HG03060 (cell line): Measurements from ENCODE around the gene PHTF2.
"Not testable (repeated sequence)": the region's sequence is repeated elsewhere in the genome, so short reads cannot be mapped to it uniquely, and the experiment has no call there.

Experiments used
- ATAC-seq: cut with Tn5 transposase; IDR thresholded peaks from one replicate; pipeline ENCODE4 v1.9.1; 2021; ENCODE audit warnings: low read depth, moderate number of reproducible peaks; ENCODE audit not compliant: unreplicated experiment

The PHTF2 gene

DNA sequence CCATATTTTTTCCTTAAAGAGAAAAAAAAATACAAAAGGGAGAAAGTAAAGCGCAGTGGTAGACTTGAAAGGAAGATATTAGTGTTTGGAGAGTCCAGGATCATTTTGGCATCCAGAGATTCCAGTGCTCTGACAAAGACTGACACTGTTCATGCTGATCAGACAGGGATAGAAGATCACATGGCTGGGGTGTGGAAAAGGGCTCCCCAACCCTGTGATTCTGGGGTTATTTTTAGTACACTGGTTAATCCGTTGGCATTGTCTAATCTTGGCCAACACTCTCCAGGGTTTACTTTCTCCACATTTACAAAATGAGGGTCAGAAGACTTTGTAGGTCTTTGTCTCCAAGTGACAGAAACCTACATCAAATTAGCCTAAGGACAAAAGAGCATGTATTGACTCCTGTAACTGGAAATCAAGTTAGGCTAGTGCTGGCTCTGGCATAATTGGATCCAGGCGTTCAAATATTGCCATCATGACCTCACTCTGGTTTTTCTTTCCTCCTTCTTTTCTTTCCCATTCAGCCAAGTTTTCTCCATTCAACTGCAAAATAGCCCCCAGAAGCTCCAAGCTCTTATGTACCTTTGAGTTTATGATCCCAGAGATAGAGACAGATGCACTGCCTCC, 181.6 kb downstream of the PHTF2 start:
- no peak for ATAC-seq

GRCh38 chr7:77982926-77983550, 184.5 kb downstream of the PHTF2 start:
- ATAC-seq: no peak

DNA sequence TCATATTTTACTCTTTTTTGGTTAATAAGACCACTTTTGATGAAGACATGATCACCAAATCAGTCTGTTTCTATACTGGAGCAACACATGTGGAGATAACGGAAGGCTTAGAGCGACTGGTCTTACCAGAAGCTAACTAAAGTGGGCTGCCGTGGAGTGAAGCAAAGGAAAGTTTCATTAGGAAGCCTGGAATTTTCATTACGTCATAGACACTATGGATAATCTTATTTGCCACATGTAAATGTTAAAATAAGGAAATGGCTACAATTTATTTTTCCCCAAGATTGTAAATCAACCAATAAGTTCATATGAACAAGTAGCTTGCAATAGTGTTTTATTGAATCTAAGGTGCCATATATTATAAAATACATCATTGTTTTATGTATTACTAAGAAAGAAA, 185.4 kb downstream of the PHTF2 start:
- ATAC-seq: no peak

DNA sequence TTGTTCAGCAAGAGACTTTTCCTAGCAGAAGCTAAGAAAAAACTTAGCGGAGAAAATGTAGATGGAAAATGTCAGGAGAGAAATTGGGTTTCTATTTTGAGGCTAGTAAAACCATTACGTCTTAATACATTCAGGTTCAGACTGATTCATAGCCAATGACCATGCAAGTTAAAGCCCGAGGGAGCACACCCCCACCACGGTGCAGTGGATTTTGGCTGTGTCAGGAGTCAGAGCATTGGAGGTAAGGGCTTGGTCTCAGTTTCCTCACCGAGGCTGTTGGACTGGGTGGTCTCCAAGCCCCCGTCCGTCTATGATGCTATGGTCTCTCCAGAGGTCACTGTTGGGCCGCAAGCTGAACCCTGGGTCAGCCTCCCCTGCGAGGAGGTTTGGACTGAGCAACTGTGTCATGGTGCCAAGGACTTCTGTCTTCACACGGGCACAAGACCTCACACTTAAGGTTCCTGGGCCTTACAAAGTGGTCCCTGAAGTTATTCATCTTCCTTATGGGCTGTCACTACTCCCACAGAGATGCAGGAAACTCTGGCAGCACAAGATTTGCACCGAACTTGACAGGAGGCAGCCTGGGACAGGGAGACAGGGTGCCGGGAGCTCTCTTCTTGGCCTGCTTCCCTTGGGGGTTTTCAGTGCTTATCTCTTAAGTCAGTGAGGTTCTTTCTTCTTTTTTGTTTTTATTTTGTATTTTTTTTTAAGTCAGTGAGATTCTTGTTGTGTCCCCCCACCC, 186.8 kb downstream of the PHTF2 start:
- no peak for ATAC-seq

DNA sequence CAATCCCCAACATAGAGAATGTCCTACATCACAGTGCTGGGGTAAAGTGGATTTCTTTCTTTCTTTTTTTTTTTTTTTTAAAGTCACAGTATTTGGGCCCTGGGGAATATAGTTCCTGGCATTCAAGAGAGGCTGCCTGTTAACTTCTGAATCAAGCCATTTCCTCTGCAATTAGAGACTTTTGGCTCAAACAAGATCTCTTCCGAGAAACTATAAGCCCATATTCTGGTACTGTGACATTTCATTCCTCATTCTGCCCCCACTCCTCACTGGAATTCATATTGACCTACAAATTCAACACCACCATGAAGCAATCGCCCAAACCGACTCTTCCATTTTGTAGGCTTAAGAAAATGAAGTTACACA, 187.4 kb downstream of the PHTF2 start:
- no peak for ATAC-seq

DNA sequence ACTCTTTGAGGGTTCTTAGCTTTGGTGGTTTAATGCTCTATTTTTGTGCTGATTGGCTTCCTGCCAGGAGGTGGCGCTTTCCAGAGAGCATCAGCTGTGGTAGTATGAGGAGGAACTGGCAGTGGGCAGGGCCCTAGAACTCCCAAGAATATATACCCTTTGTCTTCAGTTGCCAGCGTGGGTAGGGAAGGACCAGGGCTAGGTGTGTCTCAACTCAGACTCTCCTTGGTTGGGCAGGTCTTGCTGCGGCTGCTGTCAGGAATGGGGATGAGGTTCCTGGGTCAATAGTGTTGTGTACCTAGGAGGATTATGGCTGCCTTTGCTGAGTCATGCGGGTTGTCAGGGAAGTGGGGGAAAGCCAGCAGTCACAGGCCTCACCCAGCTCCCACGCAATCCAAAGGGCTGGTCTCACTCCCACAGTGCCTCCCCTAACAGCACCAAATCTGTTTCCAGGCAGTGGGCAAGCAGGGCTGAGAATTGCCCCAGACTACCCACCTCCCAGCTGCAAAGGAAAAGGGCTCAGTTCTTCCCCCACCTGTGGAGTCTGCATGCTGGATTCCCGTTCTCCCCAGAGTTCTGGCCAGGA, 191.5 kb downstream of the PHTF2 start:
- no peak for ATAC-seq

DNA sequence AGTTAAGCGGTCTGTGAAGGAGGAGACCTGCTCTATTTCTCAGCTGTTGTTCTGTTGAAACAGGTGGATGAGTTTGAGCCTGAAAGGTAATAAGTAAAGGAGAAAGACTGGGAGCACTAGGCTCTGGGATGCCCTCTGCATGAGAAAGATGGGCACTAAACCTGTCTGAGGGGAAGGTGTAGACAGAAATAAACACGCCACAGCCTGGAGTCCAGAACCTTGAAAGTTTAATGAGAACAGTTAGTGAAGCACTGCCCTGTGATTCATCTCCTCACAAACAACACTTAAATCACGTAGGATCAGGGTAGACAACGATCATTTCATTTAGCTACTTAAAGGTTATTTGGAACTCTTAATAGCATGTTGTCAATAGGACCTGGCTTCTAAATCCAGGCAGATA, 193.1 kb downstream of the PHTF2 start:
- ATAC-seq: no peak

- ATAC-seq: no peak
Measured at GRCh38 chr7:77993838-77994237, 195.3 kb downstream of the PHTF2 start.

GRCh38 chr7:77995717-77996116, 197.1 kb downstream of the PHTF2 start:
- no peak for ATAC-seq

- not testable (repeated sequence) for ATAC-seq
Measured at GRCh38 chr7:77999168-77999567, 200.6 kb downstream of the PHTF2 start.

DNA sequence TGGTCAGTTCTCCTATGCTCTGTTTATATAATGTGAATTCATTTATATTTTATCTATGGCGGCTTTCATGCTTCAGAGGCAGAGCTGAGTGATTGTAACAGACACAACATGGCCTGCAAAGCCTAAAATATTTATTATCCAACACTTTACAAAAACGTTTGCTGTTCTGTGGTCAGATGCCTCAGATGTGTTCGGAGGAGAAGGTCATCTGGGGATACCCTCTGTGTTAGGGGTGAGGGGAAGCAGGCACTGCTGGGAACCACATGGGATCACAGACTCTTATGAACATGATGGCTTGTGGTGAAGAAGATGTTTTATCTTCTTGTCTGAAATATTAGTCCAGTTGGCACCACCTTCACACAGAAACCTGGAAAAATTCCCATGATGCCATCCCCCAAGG, 203.4 kb downstream of the PHTF2 start:
- ATAC-seq: no peak

DNA sequence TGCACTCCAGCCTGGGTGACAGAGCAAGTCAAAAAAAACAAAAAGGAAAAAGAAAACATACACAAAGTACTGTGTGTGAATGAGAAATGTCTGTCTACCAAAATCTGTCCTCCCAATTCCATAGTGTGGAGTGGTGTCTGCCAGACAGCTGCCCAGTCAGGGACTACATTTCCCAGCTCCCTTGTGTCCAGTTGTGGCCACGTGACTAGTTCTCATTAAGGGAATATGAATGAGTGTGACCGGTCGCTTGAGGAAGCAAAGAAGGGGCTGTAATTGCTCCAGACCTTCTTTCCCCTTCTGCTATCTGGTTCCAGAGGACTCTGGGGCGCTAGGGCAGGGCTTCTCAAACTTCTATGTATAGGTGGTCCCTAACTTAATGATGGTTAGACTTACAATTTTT, 204.1 kb downstream of the PHTF2 start:
- no peak for ATAC-seq

- no peak for ATAC-seq
Measured at GRCh38 chr7:78006063-78006755, 207.6 kb downstream of the PHTF2 start.
